Esophagus squamous epithelium (tissue), 4 donors: Measurements from ENCODE around the gene GSK3A.

Experiments used
- CTCF ChIP-seq, 6 experiments: fragments of 450-650 bp in 4 of 6; fragments of 200-600 bp in 2 of 6; sonication (generic) in 2 of 6; IDR thresholded peaks; one replicate each; pipeline ENCODE4 v1.5.1; 2016 to 2019; ENCODE audit warnings: antibody characterized with exemption in 6 of 6, mild to moderate bottlenecking in 4 of 6, moderate library complexity in 4 of 6
- POLR2A ChIP-seq, 4 donors: fragments of 450-650 bp; IDR thresholded peaks; one replicate each; pipeline ENCODE4 v1.6.1; 2017; ENCODE audit warnings: antibody characterized with exemption in 4 of 4, mild to moderate bottlenecking in 4 of 4, moderate library complexity in 3 of 4

- TF ChIP-seq CTCF (IDR thresholded peaks at IDR 0.05) (no peak), POLR2A (IDR thresholded peaks at IDR 0.05) (no peak)
Observed at GRCh38 chr19:42233106-42233505, 9.3 kb downstream of the GSK3A start.
